SU-DHL-6 (cell line): Measurements from ENCODE around the gene ATRNL1.

Experiments
- H2AFZ ChIP-seq: fragments of 200-600 bp; sonication (generic); 2 replicates; pipeline ENCODE4 v1.6.1; 2014; ENCODE audit warnings: low read depth, mild to moderate bottlenecking, moderate library complexity, mixed read lengths, antibody characterized with exemption, low read length; ENCODE audit not compliant: severe bottlenecking
- H3F3A ChIP-seq: fragments of 200-600 bp; shearing (Covaris generic); 2 replicates; pipeline ENCODE4 v1.6.0; 2016; ENCODE audit warnings: antibody characterized with exemption, mild to moderate bottlenecking; ENCODE audit not compliant: insufficient read depth
- H3K27ac ChIP-seq: fragments of 200-600 bp; sonication (generic); 2 replicates; pipeline ENCODE4 v1.5.1; 2016; ENCODE audit warnings: low read depth, mild to moderate bottlenecking, low read length, moderate library complexity, mixed read lengths
- H3K27me3 ChIP-seq: fragments of 200-600 bp; sonication (generic), shearing (Covaris generic); 2 replicates; pipeline ENCODE4 v1.6.0; 2014; ENCODE audit warnings: mild to moderate bottlenecking, low read length
- H3K36me3 ChIP-seq: fragments of 200-600 bp; sonication (generic); 2 replicates; pipeline ENCODE4 v1.6.1; 2014; ENCODE audit warnings: mild to moderate bottlenecking, low read length, mixed read lengths
- H3K4me2 ChIP-seq: fragments of 300-600, 200-600 bp; shearing (Covaris generic), sonication (generic); 2 replicates; pipeline ENCODE4 v1.6.0; 2014; ENCODE audit warnings: low read length, low read depth, mild to moderate bottlenecking; ENCODE audit not compliant: poor library complexity, severe bottlenecking
- H3K4me3 ChIP-seq: fragments of 200-600 bp; sonication (generic); 2 replicates; pipeline ENCODE4 v1.5.1; 2014; ENCODE audit warnings: antibody characterized with exemption, low read length, mild to moderate bottlenecking, mixed read lengths; ENCODE audit not compliant: insufficient read depth, poor library complexity, severe bottlenecking
- H3K79me2 ChIP-seq: fragments of 200-600 bp; sonication (generic); 2 replicates; pipeline ENCODE4 v1.6.1; 2014; ENCODE audit warnings: mild to moderate bottlenecking, low read length, moderate library complexity; ENCODE audit not compliant: insufficient read depth
- H3K9ac ChIP-seq: fragments of 200-600 bp; sonication (generic); 2 replicates; pipeline ENCODE4 v1.7.0; 2014; ENCODE audit warnings: mild to moderate bottlenecking, low read length
- H3K9me2 ChIP-seq: fragments of 200-600 bp; sonication (generic); replicated peaks from 2 replicates; pipeline ENCODE4 v1.6.1; 2014; ENCODE audit warnings: low read length; ENCODE audit not compliant: insufficient read depth
- H3K9me3 ChIP-seq: fragments of 200-600 bp; sonication (generic); 2 replicates; pipeline ENCODE4 v1.6.1; 2014; ENCODE audit warnings: low read length, mixed read lengths; ENCODE audit not compliant: insufficient read depth
- H4K20me1 ChIP-seq: fragments of 200-600 bp; sonication (generic); 2 replicates; pipeline ENCODE4 v1.6.1; 2014; ENCODE audit warnings: low read depth, mild to moderate bottlenecking, antibody characterized with exemption, low read length, moderate library complexity, mixed read lengths
- CTCF ChIP-seq: fragments of 200-600 bp; sonication (generic); IDR thresholded peaks from one replicate; pipeline ENCODE4 v1.5.1; 2017; ENCODE audit warnings: antibody characterized with exemption, mild to moderate bottlenecking, low read length, moderate library complexity; ENCODE audit not compliant: insufficient read depth, poor library complexity, severe bottlenecking
- EZH2phosphoT487 ChIP-seq: fragments of 200-600 bp; sonication (generic), shearing (Covaris generic); conservative IDR thresholded peaks from 2 replicates; pipeline ENCODE4 v1.6.1; 2018; ENCODE audit warnings: mild to moderate bottlenecking, antibody characterized with exemption, low read length, moderate library complexity, mixed read lengths

The ATRNL1 gene

GRCh38 chr10:115654961-115655360 lies 561.8 kb downstream of the ATRNL1 start:
- no peaks in the 10 kb centered on the region for H3K9me2 ChIP-seq
- no peak overlapping the region for H3K9ac ChIP-seq
- no peaks in the 10 kb centered on the region for H3K27me3 ChIP-seq
- no peak overlapping the region for H3K4me3 ChIP-seq
- H3K79me2 ChIP-seq, result no peaks in the 10 kb centered on the region
- H3K4me2 ChIP-seq, result no peak overlapping the region
- H3F3A ChIP-seq, result no peaks in the 10 kb centered on the region
- no peaks in the 10 kb centered on the region for H4K20me1 ChIP-seq
- TF ChIP-seq EZH2phosphoT487 (no peak), CTCF (no peak)
- no peaks in the 10 kb centered on the region for H3K9me3 ChIP-seq
- no peak overlapping the region for H3K27ac ChIP-seq
- H2AFZ ChIP-seq, result no peak overlapping the region
- H3K36me3 ChIP-seq, result no peaks in the 10 kb centered on the region

GRCh38 chr10:115657161-115657860 lies 564.1 kb downstream of the ATRNL1 start:
- Histone ChIP-seq H3K36me3 (no peaks in the 10 kb centered on the region), H3K79me2 (no peaks in the 10 kb centered on the region), H4K20me1 (no peaks in the 10 kb centered on the region), H3K4me2 (no peak overlapping the region), H3K4me3 (no peak overlapping the region), H2AFZ (no peak overlapping the region), H3K9me2 (no peaks in the 10 kb centered on the region), H3F3A (no peaks in the 10 kb centered on the region), H3K27ac (no peak overlapping the region), H3K27me3 (no peaks in the 10 kb centered on the region), H3K9me3 (no peaks in the 10 kb centered on the region), H3K9ac (no peak overlapping the region)
- TF ChIP-seq EZH2phosphoT487 (no peak), CTCF (no peak)

- H3K36me3 ChIP-seq, result no peaks in the 10 kb centered on the region
- H3K27ac ChIP-seq, result no peak overlapping the region
- H3K27me3 ChIP-seq, result no peaks in the 10 kb centered on the region
- TF ChIP-seq CTCF, result no peak
- TF ChIP-seq EZH2phosphoT487, result no peak
- H3K9me3 ChIP-seq, result no peaks in the 10 kb centered on the region
- no peaks in the 10 kb centered on the region for H3F3A ChIP-seq
- H3K4me2 ChIP-seq, result no peak overlapping the region
- no peaks in the 10 kb centered on the region for H3K79me2 ChIP-seq
- no peak overlapping the region for H3K4me3 ChIP-seq
- H3K9me2 ChIP-seq, result no peaks in the 10 kb centered on the region
- no peak overlapping the region for H3K9ac ChIP-seq
- no peak overlapping the region for H2AFZ ChIP-seq
- no peaks in the 10 kb centered on the region for H4K20me1 ChIP-seq
Observed at GRCh38 chr10:115659616-115660015, 566.5 kb downstream of the ATRNL1 start.
